H9 (cell line): ENCODE data around the gene SMCO3. TPM values are rescaled to one million over a fixed set of nuclear protein-coding genes. Genes with fewer than 3 reads are reported as not detected.

Experiments
- DNase-seq: peaks from one replicate; pipeline ENCODE4 v3.0.0-alpha.2; 2017
- H2AFZ ChIP-seq: one replicate; pipeline ENCODE4 v1.6.1; 2013; ENCODE audit warnings: mild to moderate bottlenecking, low read length, control low read depth, moderate library complexity
- H2AK5ac ChIP-seq: 2 replicates; pipeline ENCODE4 v1.6.1; 2013; ENCODE audit warnings: low read length, control low read depth, mixed read lengths; ENCODE audit not compliant: insufficient read length
- H2BK120ac ChIP-seq: one replicate; pipeline ENCODE4 v1.6.1; 2013; ENCODE audit warnings: low read depth, mild to moderate bottlenecking, low read length, control low read depth, inconsistent platforms; ENCODE audit not compliant: poor library complexity, severe bottlenecking
- H2BK12ac ChIP-seq: 2 replicates; pipeline ENCODE4 v1.6.1; 2013; ENCODE audit warnings: low read length, control low read depth, mixed read lengths, low read depth; ENCODE audit not compliant: insufficient read length
- H2BK15ac ChIP-seq: 2 replicates; pipeline ENCODE4 v1.6.1; 2013; ENCODE audit warnings: low read depth, low read length, control low read depth
- H2BK20ac ChIP-seq: one replicate; pipeline ENCODE4 v1.6.1; 2013; ENCODE audit warnings: low read depth, mild to moderate bottlenecking, low read length, control low read depth, inconsistent platforms; ENCODE audit not compliant: poor library complexity, severe bottlenecking
- H2BK5ac ChIP-seq: 2 replicates; pipeline ENCODE4 v1.6.1; 2013; ENCODE audit warnings: low read length, control low read depth, mixed read lengths; ENCODE audit not compliant: insufficient read length
- H3K14ac ChIP-seq: 2 replicates; pipeline ENCODE4 v1.6.1; 2013; ENCODE audit warnings: low read length, control low read depth; ENCODE audit not compliant: insufficient read depth
- H3K18ac ChIP-seq: 2 replicates; pipeline ENCODE4 v1.6.1; 2013; ENCODE audit warnings: low read depth, mild to moderate bottlenecking, mixed read lengths, low read length, control low read depth; ENCODE audit not compliant: insufficient read length
- H3K23ac ChIP-seq: 2 replicates; pipeline ENCODE4 v1.6.1; 2013; ENCODE audit warnings: low read length, control low read depth, mixed read lengths, low read depth; ENCODE audit not compliant: insufficient read length
- H3K23me2 ChIP-seq: 2 replicates; pipeline ENCODE4 v1.6.1; 2013; ENCODE audit warnings: low read depth, mild to moderate bottlenecking, mixed read lengths, low read length, control low read depth; ENCODE audit not compliant: insufficient read length, poor library complexity, severe bottlenecking
- H3K27ac ChIP-seq: 2 replicates; pipeline ENCODE4 v1.5.1; 2013; ENCODE audit warnings: low read length, control low read depth, mixed read lengths, low read depth; ENCODE audit not compliant: insufficient read length
- H3K27me3 ChIP-seq: 2 replicates; pipeline ENCODE4 v1.6.1; 2013; ENCODE audit warnings: low read length, control low read depth, inconsistent platforms; ENCODE audit not compliant: insufficient read depth
- H3K4ac ChIP-seq: 2 replicates; pipeline ENCODE4 v1.6.1; 2013; ENCODE audit warnings: low read depth, mild to moderate bottlenecking, control low read depth, inconsistent platforms, low read length, moderate library complexity
- H3K4me1 ChIP-seq: 2 replicates; pipeline ENCODE4 v1.6.1; 2013; ENCODE audit warnings: low read length, control low read depth, inconsistent platforms; ENCODE audit not compliant: insufficient read depth
- H3K4me2 ChIP-seq: 2 replicates; pipeline ENCODE4 v1.6.1; 2013; ENCODE audit warnings: low read length, control low read depth, mixed read lengths; ENCODE audit not compliant: insufficient read length, insufficient read depth
- H3K56ac ChIP-seq: 2 replicates; pipeline ENCODE4 v1.6.1; 2013; ENCODE audit warnings: low read depth, mild to moderate bottlenecking, mixed read lengths, low read length, control low read depth; ENCODE audit not compliant: insufficient read length
- H3K79me1 ChIP-seq: 2 replicates; pipeline ENCODE4 v1.6.1; 2013; ENCODE audit warnings: low read depth, mild to moderate bottlenecking, moderate library complexity, low read length, control low read depth, inconsistent platforms; ENCODE audit not compliant: insufficient read depth, poor library complexity, severe bottlenecking
- H3K79me2 ChIP-seq: 2 replicates; pipeline ENCODE4 v1.6.1; 2013; ENCODE audit warnings: low read length, control low read depth, inconsistent platforms; ENCODE audit not compliant: insufficient read depth
- H3K9ac ChIP-seq: 2 replicates; pipeline ENCODE4 v1.6.1; 2013; ENCODE audit warnings: low read length, control low read depth, mixed read lengths; ENCODE audit not compliant: insufficient read length; ENCODE audit errors: extremely low read depth
- H3K9me3 ChIP-seq: one replicate; pipeline ENCODE4 v1.6.1; 2013; ENCODE audit warnings: low read depth, low read length, inconsistent platforms; ENCODE audit not compliant: control insufficient read depth
- H3T11ph ChIP-seq: one replicate; pipeline ENCODE4 v1.6.1; 2013; ENCODE audit warnings: mild to moderate bottlenecking, low read length, control low read depth, inconsistent platforms
- H4K20me1 ChIP-seq: one replicate; pipeline ENCODE4 v1.6.1; 2013; ENCODE audit not compliant: control insufficient read depth, insufficient read length, insufficient read depth
- H4K5ac ChIP-seq: 2 replicates; pipeline ENCODE4 v1.6.1; 2013; ENCODE audit warnings: low read depth, mild to moderate bottlenecking, mixed read lengths, low read length, control low read depth; ENCODE audit not compliant: insufficient read length
- H4K8ac ChIP-seq: replicated peaks from 2 replicates; pipeline ENCODE4 v1.6.1; 2013; ENCODE audit warnings: low read length, control low read depth, mixed read lengths, low read depth; ENCODE audit not compliant: insufficient read length
- H4K91ac ChIP-seq: 2 replicates; pipeline ENCODE4 v1.6.1; 2013; ENCODE audit warnings: low read depth, mild to moderate bottlenecking, moderate library complexity, mixed read lengths, low read length, control low read depth; ENCODE audit not compliant: insufficient read length
- H3K27ac Mint-ChIP-seq, 3 experiments: 2 replicates in 2 of 3; 3 replicates in 1 of 3; pipeline ENCODE4 v1.8.0; 2020 to 2021; ENCODE audit warnings: mixed read lengths in 3 of 3, mild to moderate bottlenecking in 1 of 3, moderate library complexity in 1 of 3
- H3K27me3 Mint-ChIP-seq: 2 replicates; pipeline ENCODE4 v1.8.0; 2021; ENCODE audit warnings: low read depth, mild to moderate bottlenecking, moderate library complexity, mixed read lengths
- H3K36me3 Mint-ChIP-seq, 3 experiments: 2 replicates in 2 of 3; 3 replicates in 1 of 3; pipeline ENCODE4 v1.8.0; 2020 to 2021; ENCODE audit warnings: low read depth in 3 of 3, mixed read lengths in 3 of 3; ENCODE audit not compliant: insufficient read depth in 1 of 3
- H3K4me1 Mint-ChIP-seq, 2 experiments: 2 replicates each; pipeline ENCODE4 v1.8.0; 2020; ENCODE audit warnings: mixed read lengths in 2 of 2
- H3K4me3 Mint-ChIP-seq, 2 experiments: 2 replicates in 1 of 2; 3 replicates in 1 of 2; pipeline ENCODE4 v1.8.0; 2020 to 2021; ENCODE audit warnings: mild to moderate bottlenecking in 2 of 2, mixed read lengths in 2 of 2, moderate library complexity in 1 of 2
- H3K9me3 Mint-ChIP-seq, 2 experiments: 2 replicates in 1 of 2; 3 replicates in 1 of 2; pipeline ENCODE4 v1.8.0; 2020; ENCODE audit warnings: mild to moderate bottlenecking in 2 of 2, mixed read lengths in 2 of 2, moderate library complexity in 1 of 2
- CTCF ChIP-seq: fragments of 200-600 bp; sonication (generic); conservative IDR thresholded peaks from 3 replicates; pipeline ENCODE4 v1.8.0; 2021; ENCODE audit warnings: antibody characterized with exemption, mild to moderate bottlenecking
- WGBS: extraction: QIAGEN DNeasy Blood & Tissue Kit; methylation state at CpG from one replicate; pipeline ENCODE4 v1.1.7; 2013; ENCODE audit warnings: missing lambda C conversion rate, low lambda C conversion rate, mixed read lengths; ENCODE audit not compliant: insufficient read length; ENCODE audit errors: extremely low coverage; 5-methylcytosine and 5-hydroxymethylcytosine counted together
- total RNA-seq: library from RNA; stranded (reverse); gene quantifications from 2 replicates; pipeline ENCODE4 v1.2.1, GENCODE V29; 2021

SMCO3 gene
- total RNA-seq, 1 experiment from 2014 or later = not detected

- Mint-ChIP-seq H3K9me3 (peaks cover 28 to 41% of the 10 kb centered on the region in 2 experiments), H3K36me3 (peaks cover 4 to 15% (median 10%) of the 10 kb centered on the region in 3 experiments; a peak in 6 of 7 replicates)
- no CpG with 5 or more reads among the region's 1 CpG for WGBS
Observed at GRCh38 chr12:14858513-14858912, 44.5 kb upstream of the SMCO3 start.

More at GRCh38 chr12:14858513-14858912, 44.5 kb upstream of the SMCO3 start:
- H2AFZ ChIP-seq = no peak overlapping the region
- H2BK12ac ChIP-seq = no peak overlapping the region
- no peak overlapping the region for H3K14ac ChIP-seq
- no peak overlapping the region for H4K8ac ChIP-seq
- H3K4me2 ChIP-seq = no peak overlapping the region
- no peak overlapping the region for H3K4ac ChIP-seq
- no peak overlapping the region for H2BK15ac ChIP-seq
- H3K23me2 ChIP-seq = no peaks in the 10 kb centered on the region
- H3K79me1 ChIP-seq = no peaks in the 10 kb centered on the region
- no peak for DNase-seq
- no peak overlapping the region for H4K91ac ChIP-seq
- no peak overlapping the region for H2BK5ac ChIP-seq
- H3K4me1 Mint-ChIP-seq = peaks cover 9% of the 10 kb centered on the region in 2 experiments
- no peaks in the 10 kb centered on the region for H3K79me2 ChIP-seq
- H4K5ac ChIP-seq = no peak overlapping the region
- H3T11ph ChIP-seq = no peak overlapping the region
- H3K9ac ChIP-seq = no peak overlapping the region
- no peaks in the 10 kb centered on the region for H3K27me3 ChIP-seq
- no peak overlapping the region for H3K27ac Mint-ChIP-seq
- no peak overlapping the region for H2BK120ac ChIP-seq
- no peak overlapping the region for H3K27ac ChIP-seq
- H2AK5ac ChIP-seq = no peak overlapping the region
- no peak overlapping the region for H3K4me3 Mint-ChIP-seq
- H3K4me1 ChIP-seq = no peaks in the 10 kb centered on the region; the same call in 1 of the 2 replicates
- H3K18ac ChIP-seq = no peak overlapping the region
- H3K27me3 Mint-ChIP-seq = no peaks in the 10 kb centered on the region; the same call in 1 of the 2 replicates
- H4K20me1 ChIP-seq = no peaks in the 10 kb centered on the region
- no peak overlapping the region for H2BK20ac ChIP-seq
- no peak for TF ChIP-seq CTCF
- no peaks in the 10 kb centered on the region for H3K9me3 ChIP-seq
- H3K23ac ChIP-seq = no peak overlapping the region
- H3K56ac ChIP-seq = no peak overlapping the region
